Esophagus squamous epithelium (tissue), 5 donors: ENCODE measurements around the gene C19orf38. TPM values are rescaled to one million over a fixed set of nuclear protein-coding genes. Genes with fewer than 3 reads are reported as not detected.
A peak's percentile ranks its signal among the peaks of the same experiment; 100 is the strongest.

Experiments
- DNase-seq: peaks from one replicate; lab custom pipeline; 2025; lab: John Stamatoyannopoulos, UW
- H3K27ac ChIP-seq, 4 donors: fragments of 200-600 bp; sonication (generic); one replicate each; pipeline ENCODE4 v1.5.1; 2016 to 2019; ENCODE audit warnings: mild to moderate bottlenecking in 1 of 4
- H3K27me3 ChIP-seq, 4 donors: fragments of 200-600 bp; sonication (generic); 1 replicate in 3 of 4; 2 replicates in 1 of 4; pipeline versions ENCODE4 v1.5.1 to v1.6.0; 2017 to 2021; ENCODE audit warnings: antibody characterized with exemption in 1 of 4
- H3K36me3 ChIP-seq, 3 donors: fragments of 200-600 bp; sonication (generic); one replicate each; pipeline ENCODE4 v1.5.1; 2016 to 2019
- H3K4me1 ChIP-seq, 3 donors: fragments of 200-600 bp; sonication (generic); one replicate each; pipeline ENCODE4 v1.5.1; 2017 to 2019
- H3K4me3 ChIP-seq, 4 donors: fragments of 200-600 bp; sonication (generic); 1 replicate in 3 of 4; 2 replicates in 1 of 4; pipeline ENCODE4 v1.5.1; 2016 to 2019; ENCODE audit warnings: mild to moderate bottlenecking in 2 of 4, moderate library complexity in 1 of 4
- H3K9me3 ChIP-seq, 3 donors: fragments of 200-600 bp; sonication (generic); one replicate each; pipeline ENCODE4 v1.5.1; 2016 to 2019
- POLR2A ChIP-seq, 4 donors: fragments of 450-650 bp; IDR thresholded peaks; one replicate each; pipeline ENCODE4 v1.6.1; 2017; ENCODE audit warnings: antibody characterized with exemption in 4 of 4, mild to moderate bottlenecking in 4 of 4, moderate library complexity in 3 of 4
- WGBS, 2 donors: methylation state at CpG; one replicate each; pipeline ENCODE4 v1.1.5; 2018; 5-methylcytosine and 5-hydroxymethylcytosine counted together
- intact Hi-C: fragments of 100-400 bp; cut with DNase I; formaldehyde crosslinking; loops from one replicate; pipeline ENCODE4 v1.15.0; 2022
- total RNA-seq, 4 donors: library from RNA; depleted of rRNA; stranded (reverse); fragments of >200 nt; gene quantifications; one replicate each; pipeline ENCODE4 v1.1.0, GENCODE V29; 2016
- TF ChIP-seq, protein P1 (sequence below), 6 experiments: fragments of 450-650 bp in 4 of 6; fragments of 200-600 bp in 2 of 6; sonication (generic) in 2 of 6; IDR thresholded peaks; one replicate each; pipeline ENCODE4 v1.5.1; 2016 to 2019; ENCODE audit warnings: antibody characterized with exemption in 6 of 6, mild to moderate bottlenecking in 4 of 6, moderate library complexity in 4 of 6
- donor health status: DM: yes; HTN: yes; CAD: no.

The C19orf38 gene
- total RNA-seq, 4 donors from 2014 or later: 0.38 to 1.3 TPM; not detected in 2

DNA sequence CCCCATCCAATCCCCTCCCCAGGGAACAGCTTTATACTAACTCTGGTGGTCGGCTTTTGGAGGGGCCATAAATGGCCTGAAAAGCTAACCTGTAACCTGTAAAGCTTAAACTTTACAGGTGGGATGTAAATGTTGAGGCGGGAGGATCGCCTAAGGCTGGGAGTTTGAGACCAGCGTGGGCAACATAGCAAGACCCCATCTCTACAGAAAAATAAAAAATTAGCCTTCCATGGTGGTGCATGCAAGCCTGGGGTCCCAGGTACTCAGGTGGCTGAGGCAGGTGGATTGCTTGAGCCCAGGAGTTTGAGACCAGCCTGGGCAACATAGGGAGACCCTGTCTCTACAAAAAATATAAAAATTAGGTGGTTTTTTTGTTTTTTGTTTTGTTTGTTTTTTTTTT, 41.7 kb downstream of the C19orf38 start:
- intact Hi-C loops: no loop called here
- no peak for DNase-seq
- Histone ChIP-seq H3K27ac (no peak overlapping the region), H3K9me3 (no peaks in the 10 kb centered on the region), H3K4me1 (peaks cover 30 to 88% (median 38%) of the 10 kb centered on the region in 3 donors), H3K27me3 (no peaks in the 10 kb centered on the region), H3K36me3 (no peaks in the 10 kb centered on the region), H3K4me3 (no peak overlapping the region)
- TF ChIP-seq POLR2A (IDR thresholded peaks at IDR 0.05): no peak
- WGBS, 2 donors: 92 to 100% methylated on average over 3 of the region's 4 CpGs

- Histone ChIP-seq H3K27ac (peak overlapping the region; percentile 90 to 94 (median 92)), H3K4me3 (peak overlapping the region in 3 of 4 donors; percentile 12 to 35 (median 12)), H3K9me3 (no peaks in the 10 kb centered on the region), H3K27me3 (no peaks in the 10 kb centered on the region), H3K36me3 (no peaks in the 10 kb centered on the region), H3K4me1 (peaks cover 37 to 90% (median 39%) of the 10 kb centered on the region in 3 donors)
- TF ChIP-seq, protein P1, sequence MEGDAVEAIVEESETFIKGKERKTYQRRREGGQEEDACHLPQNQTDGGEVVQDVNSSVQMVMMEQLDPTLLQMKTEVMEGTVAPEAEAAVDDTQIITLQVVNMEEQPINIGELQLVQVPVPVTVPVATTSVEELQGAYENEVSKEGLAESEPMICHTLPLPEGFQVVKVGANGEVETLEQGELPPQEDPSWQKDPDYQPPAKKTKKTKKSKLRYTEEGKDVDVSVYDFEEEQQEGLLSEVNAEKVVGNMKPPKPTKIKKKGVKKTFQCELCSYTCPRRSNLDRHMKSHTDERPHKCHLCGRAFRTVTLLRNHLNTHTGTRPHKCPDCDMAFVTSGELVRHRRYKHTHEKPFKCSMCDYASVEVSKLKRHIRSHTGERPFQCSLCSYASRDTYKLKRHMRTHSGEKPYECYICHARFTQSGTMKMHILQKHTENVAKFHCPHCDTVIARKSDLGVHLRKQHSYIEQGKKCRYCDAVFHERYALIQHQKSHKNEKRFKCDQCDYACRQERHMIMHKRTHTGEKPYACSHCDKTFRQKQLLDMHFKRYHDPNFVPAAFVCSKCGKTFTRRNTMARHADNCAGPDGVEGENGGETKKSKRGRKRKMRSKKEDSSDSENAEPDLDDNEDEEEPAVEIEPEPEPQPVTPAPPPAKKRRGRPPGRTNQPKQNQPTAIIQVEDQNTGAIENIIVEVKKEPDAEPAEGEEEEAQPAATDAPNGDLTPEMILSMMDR (IDR thresholded peaks at IDR 0.05): no peak
- TF ChIP-seq POLR2A (IDR thresholded peaks at IDR 0.05): peak in 1 of 4 donors; percentile 26
- intact Hi-C loops: no loop called here
- 44 to 70% methylated on average over 16 to 19 of the region's 21 CpGs for WGBS, 2 donors
- DNase-seq: no peak
These were observed 43.3 kb downstream of the C19orf38 start for GRCh38 chr19:10891405-10892086.

DNA sequence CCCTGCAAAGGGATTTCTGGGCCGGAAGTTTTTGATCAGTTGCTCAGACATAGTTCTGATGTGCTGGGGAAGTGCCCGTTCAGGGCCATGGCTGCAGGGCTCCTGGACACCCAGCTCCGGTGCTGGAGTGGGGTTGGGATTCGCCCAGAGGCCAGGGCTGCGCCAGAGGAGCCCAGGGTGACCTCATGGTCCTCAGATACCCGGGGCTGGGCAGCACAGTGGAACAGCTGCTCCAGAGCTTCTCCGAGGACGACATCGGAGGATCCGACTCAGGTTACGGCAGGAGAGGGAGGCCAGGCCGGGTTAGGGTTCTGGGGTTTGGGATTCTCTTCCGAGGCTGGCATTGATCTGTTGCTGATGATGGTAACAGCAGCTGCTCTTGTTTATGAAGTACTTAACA, 44.0 kb downstream of the C19orf38 start:
- intact Hi-C loops: no loop called here
- Histone ChIP-seq H3K4me3 (no peak overlapping the region), H3K9me3 (no peaks in the 10 kb centered on the region), H3K27ac (peak overlapping the region; percentile 88 to 94 (median 90)), H3K4me1 (peaks cover 34 to 90% (median 42%) of the 10 kb centered on the region in 3 donors), H3K36me3 (no peaks in the 10 kb centered on the region), H3K27me3 (no peaks in the 10 kb centered on the region)
- WGBS, 2 donors: 20 to 71% methylated on average over 1 to 8 of the region's 13 CpGs
- TF ChIP-seq, protein P1 (IDR thresholded peaks at IDR 0.05): no peak
- TF ChIP-seq POLR2A (IDR thresholded peaks at IDR 0.05): no peak
- no peak for DNase-seq

DNA sequence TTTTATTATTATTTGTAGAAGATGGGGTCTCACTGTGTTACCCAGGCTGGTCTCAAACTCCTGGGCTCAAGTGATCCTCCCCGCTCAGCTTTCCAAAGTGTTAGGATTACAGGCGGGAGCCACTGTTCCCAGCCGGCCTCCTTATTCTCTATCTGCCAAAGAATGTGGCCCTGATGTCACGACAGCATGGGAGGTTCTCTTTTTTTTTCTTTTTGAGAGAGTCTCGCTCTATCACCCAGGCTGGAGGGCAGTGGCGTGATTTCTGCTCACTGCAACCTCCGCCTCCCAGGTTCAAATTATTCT, 46.6 kb downstream of the C19orf38 start:
- DNase-seq: no peak
- no peak overlapping the region for H3K27ac ChIP-seq
- TF ChIP-seq, protein P1 (IDR thresholded peaks at IDR 0.05): no peak
- TF ChIP-seq POLR2A (IDR thresholded peaks at IDR 0.05): no peak
- H3K9me3 ChIP-seq: no peaks in the 10 kb centered on the region
- WGBS, 2 donors: 86 to 92% methylated on average over 7 of the region's 7 CpGs
- no peak overlapping the region for H3K4me3 ChIP-seq
- H3K27me3 ChIP-seq: no peaks in the 10 kb centered on the region
- H3K4me1 ChIP-seq: peaks cover 40 to 91% (median 47%) of the 10 kb centered on the region in 3 donors
- no peaks in the 10 kb centered on the region for H3K36me3 ChIP-seq
- intact Hi-C loops: no loop called here

DNA sequence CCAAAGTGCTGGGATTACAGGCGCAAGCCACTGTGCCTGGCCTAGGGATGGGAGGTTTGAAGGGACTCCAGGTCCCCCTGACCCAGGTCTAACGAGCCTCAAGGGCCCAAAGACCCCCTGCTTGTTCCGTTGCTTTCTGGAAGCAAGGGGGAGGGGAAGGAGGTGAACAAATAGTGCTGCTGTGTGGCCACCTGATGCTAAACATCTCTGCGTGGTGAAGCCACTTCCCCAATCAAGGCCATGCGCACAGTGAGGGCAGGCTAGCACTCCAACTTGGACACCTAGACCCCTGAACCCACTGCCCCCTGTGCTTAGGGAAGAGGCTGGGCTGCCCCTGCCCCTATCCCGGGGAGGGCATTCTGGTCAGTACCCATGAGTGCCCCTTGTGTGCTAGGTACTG, 47.1 kb downstream of the C19orf38 start:
- TF ChIP-seq, protein P1 (IDR thresholded peaks at IDR 0.05): no peak
- TF ChIP-seq POLR2A (IDR thresholded peaks at IDR 0.05): no peak
- DNase-seq: no peak
- H3K4me3 ChIP-seq: no peak overlapping the region
- H3K27me3 ChIP-seq: no peaks in the 10 kb centered on the region
- intact Hi-C loops: no loop called here
- H3K9me3 ChIP-seq: no peaks in the 10 kb centered on the region
- H3K4me1 ChIP-seq: peaks cover 40 to 91% (median 48%) of the 10 kb centered on the region in 3 donors
- no peaks in the 10 kb centered on the region for H3K36me3 ChIP-seq
- WGBS, 2 donors: 91 to 93% methylated on average over 3 to 4 of the region's 6 CpGs
- H3K27ac ChIP-seq: no peak overlapping the region
